GM12872 (cell line): ENCODE data around the gene HYLS1.

Experiments used
- TF ChIP-seq, protein P1 (sequence below): IDR thresholded peaks from 3 replicates; pipeline ENCODE4 v1.5.1; 2011; ENCODE audit warnings: low read depth, mild to moderate bottlenecking, low read length, moderate library complexity; ENCODE audit not compliant: insufficient read depth

Gene HYLS1

GRCh38 chr11:125939081-125939521 is 51.6 kb downstream of the HYLS1 start:
- TF ChIP-seq, protein P1, sequence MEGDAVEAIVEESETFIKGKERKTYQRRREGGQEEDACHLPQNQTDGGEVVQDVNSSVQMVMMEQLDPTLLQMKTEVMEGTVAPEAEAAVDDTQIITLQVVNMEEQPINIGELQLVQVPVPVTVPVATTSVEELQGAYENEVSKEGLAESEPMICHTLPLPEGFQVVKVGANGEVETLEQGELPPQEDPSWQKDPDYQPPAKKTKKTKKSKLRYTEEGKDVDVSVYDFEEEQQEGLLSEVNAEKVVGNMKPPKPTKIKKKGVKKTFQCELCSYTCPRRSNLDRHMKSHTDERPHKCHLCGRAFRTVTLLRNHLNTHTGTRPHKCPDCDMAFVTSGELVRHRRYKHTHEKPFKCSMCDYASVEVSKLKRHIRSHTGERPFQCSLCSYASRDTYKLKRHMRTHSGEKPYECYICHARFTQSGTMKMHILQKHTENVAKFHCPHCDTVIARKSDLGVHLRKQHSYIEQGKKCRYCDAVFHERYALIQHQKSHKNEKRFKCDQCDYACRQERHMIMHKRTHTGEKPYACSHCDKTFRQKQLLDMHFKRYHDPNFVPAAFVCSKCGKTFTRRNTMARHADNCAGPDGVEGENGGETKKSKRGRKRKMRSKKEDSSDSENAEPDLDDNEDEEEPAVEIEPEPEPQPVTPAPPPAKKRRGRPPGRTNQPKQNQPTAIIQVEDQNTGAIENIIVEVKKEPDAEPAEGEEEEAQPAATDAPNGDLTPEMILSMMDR, result no peak

- TF ChIP-seq, protein P1, result no peak
Measured at GRCh38 chr11:125940145-125940544, 52.7 kb downstream of the HYLS1 start.

DNA sequence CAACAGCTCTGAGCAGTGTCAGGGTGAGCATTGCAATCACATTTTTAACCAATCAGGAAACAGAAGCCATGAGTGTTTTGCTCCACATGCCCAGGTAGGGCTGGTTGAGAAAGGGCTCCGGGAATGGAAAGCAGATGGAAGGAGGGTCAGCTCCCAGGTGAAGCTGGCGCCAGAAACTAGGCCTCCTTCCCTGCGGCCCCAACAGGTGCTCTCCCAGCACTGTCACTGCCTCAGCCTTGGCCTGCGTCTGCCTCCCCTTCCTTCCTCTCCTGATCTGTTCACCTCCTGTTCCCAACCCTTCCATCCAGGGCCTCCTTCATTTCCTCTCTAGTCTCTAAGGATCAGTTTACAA is 53.8 kb downstream of the HYLS1 start:
- TF ChIP-seq, protein P1, result no peak

- TF ChIP-seq, protein P1, result peak; percentile 76
Measured at GRCh38 chr11:125941619-125942611, 54.4 kb downstream of the HYLS1 start.

DNA sequence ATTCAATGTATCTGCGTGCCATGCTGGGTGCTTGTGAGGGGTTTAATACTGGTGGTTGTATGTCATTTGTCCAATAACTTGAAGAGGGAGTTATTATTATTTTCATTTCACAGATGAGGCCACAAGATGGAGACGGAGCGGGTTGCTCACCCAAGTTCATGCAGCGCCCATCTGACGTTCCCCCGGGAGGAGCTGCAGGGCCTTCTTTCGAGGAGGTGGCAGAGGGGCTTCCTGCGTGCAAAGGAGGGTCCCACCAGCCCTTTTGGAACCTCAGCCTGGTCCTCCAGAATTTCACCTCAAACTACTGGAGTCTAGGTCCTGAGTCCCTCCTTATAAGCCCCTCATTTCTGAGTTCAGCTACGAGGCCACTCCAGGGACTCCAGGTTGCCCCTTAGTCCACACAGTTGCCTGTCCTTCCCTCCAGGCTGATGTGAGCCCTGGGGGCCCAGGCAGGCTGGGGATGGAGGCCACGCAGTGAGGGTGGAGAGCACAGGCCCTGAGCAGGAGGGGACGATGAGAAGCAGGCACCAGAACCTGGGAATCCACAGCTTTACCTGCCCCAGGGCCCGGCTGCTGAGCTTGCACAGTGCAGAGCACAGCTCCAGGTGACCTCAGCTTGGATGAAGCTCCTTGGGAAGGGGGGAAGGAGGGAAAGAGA is 55.4 kb downstream of the HYLS1 start:
- TF ChIP-seq, protein P1, result no peak

DNA sequence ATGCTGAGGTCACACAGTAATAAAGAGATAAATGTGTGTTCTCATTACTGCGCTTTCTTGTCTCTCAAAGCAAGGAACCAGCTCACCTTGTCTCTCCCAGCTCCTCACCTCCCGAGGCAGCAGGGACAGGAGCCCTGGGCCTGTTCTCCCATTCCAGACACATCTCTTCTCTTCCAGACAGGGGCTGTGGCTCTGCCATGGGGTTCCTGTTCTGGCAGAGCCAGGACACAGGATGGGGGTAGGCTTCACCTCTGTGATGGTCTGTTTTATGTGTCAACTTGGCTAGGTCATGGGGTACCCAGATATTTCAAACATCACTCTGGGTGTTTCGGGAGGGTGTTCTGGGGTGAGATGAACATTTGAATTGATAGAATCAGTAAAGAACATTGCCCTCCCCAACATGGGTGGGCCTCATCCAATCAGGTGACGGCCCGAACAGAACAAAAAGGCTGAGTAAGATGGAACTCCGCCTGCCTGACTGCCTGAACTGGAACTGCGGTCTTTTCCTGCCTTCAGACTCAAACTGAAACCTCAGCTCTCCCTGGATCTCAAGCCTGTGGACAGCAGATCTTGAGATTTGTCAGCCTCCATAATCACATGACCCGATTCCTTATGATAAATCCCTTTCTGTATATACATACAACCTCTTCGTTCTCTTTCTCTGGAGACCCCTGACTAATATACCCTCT is 56.3 kb downstream of the HYLS1 start:
- TF ChIP-seq, protein P1, result no peak

- TF ChIP-seq, protein P1, result no peak
Measured at GRCh38 chr11:125944350-125945010, 57.0 kb downstream of the HYLS1 start.
